A549 (cell line): ENCODE results near the gene CAMTA1. TPM values are rescaled to one million over a fixed set of nuclear protein-coding genes. Genes with fewer than 3 reads are reported as not detected.

ENCODE experiments used
- ATAC-seq, 2 experiments: fragments of 200-7000 bp in 1 of 2; fragments of >200 bp in 1 of 2; cut with Nextera tagmentation in 1 of 2; cut with Tn5 transposase in 1 of 2; 3 replicates each; pipeline versions ENCODE4 v1.8.0 to v1.9.1; 2018 to 2020; ENCODE audit warnings: mild to moderate bottlenecking in 1 of 2, moderate library complexity in 1 of 2
- CTCF ChIA-PET: fragments of 300-600 bp; sonication (Branson Sonifier 250); formaldehyde crosslinking; extraction: SDS; loops from one replicate; lab custom pipeline; 2021; ENCODE audit warnings: antibody characterized with exemption, inconsistent platforms; lab: Yijun Ruan, JAX
- POLR2A ChIA-PET: fragments of 350-600 bp; formaldehyde crosslinking; extraction: SDS; loops from one replicate; lab custom pipeline; 2021; ENCODE audit warnings: antibody characterized with exemption, inconsistent platforms; lab: Yijun Ruan, JAX
- DNase-seq, 2 experiments: peaks; one replicate each; pipeline versions ENCODE4 v3.0.0 to v3.0.0-alpha.2; 2011 to 2016; ENCODE audit warnings: low read depth in 1 of 2, low spot score in 1 of 2
- FAIRE-seq: peaks from 2 replicates; lab custom pipeline; 2011; peaks lifted over from hg19 to GRCh38; lab: Jason Lieb, UNC
- H3K27ac ChIP-seq, 2 experiments: fragments of >200 bp; sonication (Bioruptor Twin); formaldehyde crosslinking; 3 replicates each; pipeline ENCODE4 v1.5.1; 2016 to 2017
- H3K4me1 ChIP-seq: fragments of >200 bp; sonication (Bioruptor Twin); formaldehyde crosslinking; 3 replicates; pipeline ENCODE4 v1.6.1; 2016
- H3K4me2 ChIP-seq: fragments of >200 bp; sonication (Bioruptor Twin); formaldehyde crosslinking; 3 replicates; pipeline ENCODE4 v1.6.1; 2016
- H3K4me3 ChIP-seq: fragments of >200 bp; sonication (Bioruptor Twin); formaldehyde crosslinking; 3 replicates; pipeline ENCODE4 v1.5.1; 2016
- H3K9me3 ChIP-seq: fragments of >200 bp; sonication (Bioruptor Twin); formaldehyde crosslinking; 3 replicates; pipeline ENCODE4 v1.6.1; 2016
- ATOH8 ChIP-seq: fragments of 250-450 bp; sonication (Bioruptor Pico); IDR thresholded peaks from 2 replicates; pipeline ENCODE4 v1.5.0; 2020; ENCODE audit warnings: low read depth, mild to moderate bottlenecking, moderate library complexity
- BHLHE40 ChIP-seq: IDR thresholded peaks from 2 replicates; pipeline ENCODE4 v1.6.1; 2012; ENCODE audit warnings: low read depth, low read length, inconsistent platforms
- CEBPB ChIP-seq, 2 experiments: fragments of >200 bp in 1 of 2; sonication (Bioruptor Twin) in 1 of 2; formaldehyde crosslinking in 1 of 2; IDR thresholded peaks; 2 replicates each; pipeline ENCODE4 v1.6.1; 2012 to 2016
- CHD2 ChIP-seq: fragments of 150-350 bp; IDR thresholded peaks from 2 replicates; pipeline ENCODE4 v1.6.1; 2014; ENCODE audit warnings: low read length; ENCODE audit not compliant: partially characterized antibody
- CHD4 ChIP-seq: fragments of 200-600 bp; sonication (generic); IDR thresholded peaks from 2 replicates; pipeline ENCODE4 v1.6.1; 2016; ENCODE audit warnings: antibody characterized with exemption, mild to moderate bottlenecking, borderline replicate concordance
- E2F6 ChIP-seq: IDR thresholded peaks from 2 replicates; pipeline ENCODE4 v1.6.1; 2012; ENCODE audit warnings: low read depth, borderline replicate concordance
- EHF ChIP-seq: fragments of 250-450 bp; sonication (Bioruptor Pico); IDR thresholded peaks from 2 replicates; pipeline ENCODE4 v1.5.0; 2020; ENCODE audit warnings: mild to moderate bottlenecking
- ELK1 ChIP-seq: fragments of 150-350 bp; IDR thresholded peaks from 2 replicates; pipeline ENCODE4 v1.6.1; 2014; ENCODE audit warnings: low read depth, mild to moderate bottlenecking, low read length
- ESRRA ChIP-seq: fragments of 150-350 bp; IDR thresholded peaks from 2 replicates; pipeline ENCODE4 v1.6.1; 2014; ENCODE audit warnings: mild to moderate bottlenecking, low read length, borderline replicate concordance
- GATA3 ChIP-seq: IDR thresholded peaks from 2 replicates; pipeline ENCODE4 v1.6.1; 2012; ENCODE audit warnings: borderline replicate concordance
- HES2 ChIP-seq: fragments of >200 bp; sonication (Bioruptor Twin); formaldehyde crosslinking; IDR thresholded peaks from 2 replicates; pipeline ENCODE4 v1.6.1; 2016
- HEYL ChIP-seq: fragments of 250-450 bp; sonication (Bioruptor Pico); IDR thresholded peaks from 2 replicates; pipeline ENCODE4 v1.8.0; 2021; ENCODE audit warnings: mild to moderate bottlenecking, moderate library complexity
- NFE2L2 ChIP-seq: fragments of 150-350 bp; conservative IDR thresholded peaks from 2 replicates; pipeline ENCODE4 v1.6.1; 2014; ENCODE audit warnings: low read length
- NPAS2 ChIP-seq: fragments of 250-450 bp; sonication (Bioruptor Pico); IDR thresholded peaks from 2 replicates; pipeline ENCODE4 v1.8.0; 2022; ENCODE audit warnings: mild to moderate bottlenecking, moderate library complexity, borderline replicate concordance
- POLR2A ChIP-seq: IDR thresholded peaks from 2 replicates; pipeline ENCODE4 v1.6.1; 2012; ENCODE audit warnings: mild to moderate bottlenecking, low read length
- POLR2AphosphoS2 ChIP-seq: conservative IDR thresholded peaks from 2 replicates; pipeline ENCODE4 v1.6.1; 2012; ENCODE audit warnings: low read length, improper control_type of control experiment, inconsistent platforms
- RAD21 ChIP-seq, 2 experiments: fragments of >200 bp in 1 of 2; sonication (Bioruptor Twin) in 1 of 2; formaldehyde crosslinking in 1 of 2; IDR thresholded peaks in 1 of 2; conservative IDR thresholded peaks in 1 of 2; 2 replicates in 1 of 2; 3 replicates in 1 of 2; pipeline ENCODE4 v1.6.1; 2012 to 2018; ENCODE audit warnings: inconsistent platforms in 1 of 2
- RARB ChIP-seq: fragments of 250-450 bp; sonication (Bioruptor Pico); IDR thresholded peaks from 2 replicates; pipeline ENCODE4 v1.8.0; 2021; ENCODE audit warnings: mild to moderate bottlenecking, moderate library complexity
- REST ChIP-seq: fragments of 200-600 bp; sonication (generic); IDR thresholded peaks from 2 replicates; pipeline ENCODE4 v1.6.1; 2016; ENCODE audit warnings: antibody characterized with exemption, mild to moderate bottlenecking, moderate library complexity
- TFCP2L1 ChIP-seq: fragments of 250-450 bp; sonication (Bioruptor Pico); IDR thresholded peaks from 2 replicates; pipeline ENCODE4 v1.5.0; 2021; ENCODE audit warnings: mild to moderate bottlenecking
- USF2 ChIP-seq: fragments of 450-650 bp; IDR thresholded peaks from 2 replicates; pipeline ENCODE4 v1.6.1; 2014; ENCODE audit warnings: antibody characterized with exemption
- ZNF302 ChIP-seq: fragments of 250-450 bp; sonication (Bioruptor Pico); IDR thresholded peaks from 2 replicates; pipeline ENCODE4 v1.9.0; 2021; ENCODE audit warnings: inconsistent platforms, mild to moderate bottlenecking, moderate library complexity
- WGBS: methylation state at CpG from one replicate; pipeline ENCODE4 v1.1.6; 2017; ENCODE audit errors: missing lambda C conversion rate; 5-methylcytosine and 5-hydroxymethylcytosine counted together
- polyA plus RNA-seq, 4 experiments: library from polyadenylated mRNA; depleted of rRNA in 3 of 4; stranded (reverse); fragments of >200 nt; fragmentation: RNase III in 1 of 4; extraction: RNeasy Plus Mini Kit Qiagen cat#74134 plus additional on column Dnase treatment in 1 of 4; gene quantifications; 2 replicates in 3 of 4; 3 replicates in 1 of 4; pipeline ENCODE4 v1.2.3, GENCODE V29; 2011 to 2017

CAMTA1 gene
- polyA plus RNA-seq, 2 of the 4 experiments (the other 2 are of a cell fraction), result 58.8 to 75.0 TPM

GRCh38 chr1:7120863-7121621 is 335.8 kb downstream of the CAMTA1 start:
- TF ChIP-seq EHF (CRISPR knock-in tag) (no peak), RARB (CRISPR knock-in tag) (no peak), NFE2L2 (no peak), NPAS2 (no peak), ESRRA (no peak)
- TF ChIP-seq, all 56 proteins: peak for 0
- ChIA-PET POLR2A (no interaction called here), CTCF (interaction anchor here (0.8 to 1.5 kb wide), 2 partner anchors 11 to 16 kb away, joined by 3 read pairs; no protein-coding TSS in a partner anchor)
- ATAC-seq (no peak), DNase-seq (no peak), FAIRE-seq (no peak)
- Histone ChIP-seq H3K9me3 (no peaks in the 10 kb centered on the region), H3K4me3 (no peak overlapping the region), H3K27ac (peak overlapping the region in 1 of 2 experiments; percentile 8; a peak in 2 of 6 replicates), H3K4me1 (peaks cover 11% of the 10 kb centered on the region), H3K4me2 (no peak overlapping the region)
- WGBS, result 88% methylated on average over 6 of the region's 6 CpGs

- CTCF ChIA-PET, result interaction anchor here (0.7 to 1.5 kb wide), 3 partner anchors 11 to 52 kb away, joined by 3 read pairs; no protein-coding TSS in a partner anchor
- no peak for DNase-seq
- TF ChIP-seq GATA3 (no peak), HEYL (CRISPR knock-in tag) (no peak), REST (no peak), ZNF302 (CRISPR knock-in tag) (no peak), HES2 (no peak), RARB (CRISPR knock-in tag) (no peak), CHD2 (no peak), ELK1 (no peak), USF2 (no peak), NFE2L2 (no peak), E2F6 (no peak), CHD4 (no peak), ATOH8 (CRISPR knock-in tag) (no peak), BHLHE40 (no peak), POLR2AphosphoS2 (no peak), CEBPB (IDR thresholded peaks at IDR 0.05) (no peak), TFCP2L1 (CRISPR knock-in tag) (no peak), POLR2A (no peak), RAD21 (conservative IDR thresholded peaks at IDR 0.05 in 1 of 2, IDR thresholded peaks at IDR 0.05 in 1 of 2) (no peak)
- TF ChIP-seq, all 56 proteins: peak for 0
- H3K4me2 ChIP-seq, result no peak overlapping the region
- peak overlapping the region in 1 of 2 experiments; percentile 8; a peak in 2 of 6 replicates for H3K27ac ChIP-seq
- H3K9me3 ChIP-seq, result no peaks in the 10 kb centered on the region
- 81% methylated on average over 5 of the region's 7 CpGs for WGBS
- POLR2A ChIA-PET, result no interaction called here
- peaks cover 11% of the 10 kb centered on the region for H3K4me1 ChIP-seq
- ATAC-seq, result no peak
- H3K4me3 ChIP-seq, result no peak overlapping the region
- FAIRE-seq, result no peak
Observed at GRCh38 chr1:7121622-7121988, 336.4 kb downstream of the CAMTA1 start.
